ENCODE results near the gene DYRK1A.

GRCh38 chr21:37478794-37479193, 112.2 kb downstream of the DYRK1A start:
- TF ChIP-seq CTCF (IDR thresholded peaks at IDR 0.05 in 2 of 3, conservative IDR thresholded peaks at IDR 0.05 in 1 of 3; ENCODE audit: control insufficient read depth in 2 of 3, extremely low read depth in 1 of 3, insufficient read depth in 1 of 3, low read depth in 3 of 3, low read length in 3 of 3) (no peak), NFIC (IDR thresholded peaks at IDR 0.05; ENCODE audit: low read depth, low read length) (no peak), SIN3A (IDR thresholded peaks at IDR 0.05; ENCODE audit: low read depth, low read length) (no peak), MEF2A (IDR thresholded peaks at IDR 0.05; ENCODE audit: insufficient read depth, low read depth, low read length) (no peak), EZH2 (IDR thresholded peaks at IDR 0.05; ENCODE audit: borderline replicate concordance, control insufficient read depth, low read depth, low read length) (no peak), SMARCA5 (IDR thresholded peaks at IDR 0.05) (no peak), TCF12 (IDR thresholded peaks at IDR 0.05; ENCODE audit: low read depth, low read length) (no peak), CHD4 (IDR thresholded peaks at IDR 0.05) (no peak), ZNF24 (IDR thresholded peaks at IDR 0.05) (no peak)
- TF ChIP-seq, protein P1, sequence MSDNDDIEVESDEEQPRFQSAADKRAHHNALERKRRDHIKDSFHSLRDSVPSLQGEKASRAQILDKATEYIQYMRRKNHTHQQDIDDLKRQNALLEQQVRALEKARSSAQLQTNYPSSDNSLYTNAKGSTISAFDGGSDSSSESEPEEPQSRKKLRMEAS (IDR thresholded peaks at IDR 0.05; ENCODE audit: low read depth, low read length), result no peak

Data from GM12878 (cell line).